GM19468 (cell line): ENCODE measurements around the gene IL17C.
"Not testable (repeated sequence)": the region's sequence is repeated elsewhere in the genome, so short reads cannot be mapped to it uniquely, and the experiment has no call there.

Experiments used
- ATAC-seq: cut with Tn5 transposase; IDR thresholded peaks from one replicate; pipeline ENCODE4 v1.9.1; 2021; ENCODE audit warnings: mild to moderate bottlenecking, moderate library complexity, moderate number of reproducible peaks; ENCODE audit not compliant: unreplicated experiment; ENCODE audit errors: extremely low read depth

Gene IL17C

DNA sequence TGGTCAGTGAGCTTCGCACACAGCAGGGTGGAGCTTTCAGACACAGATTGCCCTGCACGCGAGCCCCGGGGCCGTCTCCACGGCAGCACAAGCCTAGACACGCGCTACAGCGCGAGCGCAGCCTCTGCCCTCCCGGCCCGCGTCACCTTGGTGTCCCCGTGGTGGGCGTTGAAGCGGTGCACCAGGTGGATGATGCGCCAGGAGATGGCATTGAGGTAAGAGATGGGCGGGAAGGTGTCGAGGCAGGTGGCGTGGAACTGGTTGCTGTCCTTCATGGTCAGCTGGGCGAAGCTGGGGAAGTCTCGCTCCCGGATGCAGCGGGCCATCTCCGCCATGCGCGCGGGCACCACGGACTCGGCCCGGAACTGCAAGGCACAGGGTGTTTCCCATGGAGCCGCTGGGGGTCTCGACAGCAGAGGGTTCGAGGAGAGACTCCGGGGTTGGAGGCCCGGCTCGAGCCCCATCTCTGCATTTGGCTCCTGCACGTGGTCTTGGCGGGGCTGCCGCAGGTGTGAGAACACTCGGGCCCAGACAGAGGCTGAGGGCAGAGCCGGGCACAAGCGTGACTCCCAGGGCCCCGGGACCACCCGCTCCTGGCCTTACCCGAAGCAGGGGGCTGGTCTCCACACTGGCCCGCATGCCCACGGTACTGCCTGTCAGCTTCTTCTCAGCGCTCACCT, 16.8 kb downstream of the IL17C start:
- ATAC-seq, result no peak

DNA sequence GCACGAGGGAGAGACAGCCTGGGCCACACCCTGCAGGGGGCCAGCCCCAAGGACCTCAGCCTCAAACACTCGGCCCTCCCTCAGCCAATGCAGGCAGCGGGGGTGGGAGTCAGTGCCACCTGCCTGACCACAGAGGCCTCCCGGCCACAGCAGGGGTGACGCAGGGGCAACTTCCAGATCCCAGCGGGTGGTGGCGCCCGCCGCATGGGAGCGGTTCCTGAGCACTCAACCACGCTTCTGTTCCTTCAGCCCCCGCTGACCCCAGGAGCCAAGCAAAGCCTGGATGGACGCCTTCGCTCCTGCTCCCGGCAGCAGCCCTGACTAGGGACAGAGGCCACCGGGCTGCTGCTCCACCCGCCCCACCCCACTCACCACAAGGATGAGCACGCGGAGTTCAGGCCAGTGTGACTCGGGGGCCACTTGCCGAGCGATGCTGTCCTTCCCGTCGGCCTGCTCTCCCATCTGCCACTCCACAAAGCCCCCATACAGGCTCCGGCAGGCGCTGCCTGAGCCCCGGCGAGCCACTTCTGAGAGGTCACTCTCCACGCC, 17.4 kb downstream of the IL17C start:
- no peak for ATAC-seq

DNA sequence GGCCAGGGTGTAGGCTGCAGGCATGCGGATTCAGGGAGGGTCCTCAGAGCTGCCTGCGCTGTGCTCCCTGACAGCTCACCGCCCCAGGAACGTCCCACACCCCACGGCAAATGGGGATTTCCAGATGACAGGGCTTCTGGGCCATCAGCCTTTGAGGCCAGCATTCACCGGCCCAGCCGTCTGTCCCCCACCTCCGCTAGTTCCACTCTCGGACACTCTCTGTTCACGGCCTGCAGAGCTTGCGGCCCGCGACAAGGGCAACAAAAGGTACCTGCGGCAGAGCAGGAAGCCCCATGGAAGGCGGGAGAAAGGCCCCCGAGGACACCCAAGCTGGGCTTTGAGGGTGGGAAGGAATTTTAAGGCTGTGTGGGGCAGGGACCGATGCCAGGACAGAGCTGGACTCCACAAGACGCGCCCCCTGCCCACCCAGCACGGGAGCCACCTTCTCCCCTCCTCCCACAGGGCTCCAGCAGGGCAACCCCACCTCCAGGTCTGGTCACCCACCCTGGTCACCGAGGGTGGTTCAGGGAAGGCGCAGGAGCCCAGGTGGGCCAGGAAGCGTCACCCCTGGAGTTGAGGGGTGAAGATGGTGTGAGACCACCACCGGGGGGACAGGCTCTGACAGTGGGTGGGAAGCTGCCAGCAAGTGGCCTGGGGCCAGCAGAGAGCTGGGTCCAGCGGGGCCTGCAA, 18.1 kb downstream of the IL17C start:
- ATAC-seq, result no peak

DNA sequence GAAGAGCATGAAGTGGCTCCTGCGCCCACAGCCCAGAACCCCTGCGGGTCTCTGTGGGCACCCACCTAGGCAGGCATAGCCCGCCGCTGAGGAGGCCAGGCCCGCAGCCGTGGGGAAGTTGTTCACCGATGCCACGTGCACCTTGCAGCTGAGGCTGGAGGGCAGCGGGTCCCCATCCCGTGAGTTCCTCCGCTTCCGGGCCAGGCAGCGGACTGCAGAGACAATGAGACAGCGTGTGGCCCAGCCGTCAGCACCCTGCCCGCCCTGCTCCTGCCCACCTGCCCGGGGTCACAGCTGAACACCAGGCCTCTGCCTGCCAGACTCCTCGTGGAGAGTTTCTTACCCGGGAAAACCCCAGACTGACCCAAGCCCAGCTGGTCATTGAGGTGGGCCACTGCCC, 19.0 kb downstream of the IL17C start:
- no peak for ATAC-seq

DNA sequence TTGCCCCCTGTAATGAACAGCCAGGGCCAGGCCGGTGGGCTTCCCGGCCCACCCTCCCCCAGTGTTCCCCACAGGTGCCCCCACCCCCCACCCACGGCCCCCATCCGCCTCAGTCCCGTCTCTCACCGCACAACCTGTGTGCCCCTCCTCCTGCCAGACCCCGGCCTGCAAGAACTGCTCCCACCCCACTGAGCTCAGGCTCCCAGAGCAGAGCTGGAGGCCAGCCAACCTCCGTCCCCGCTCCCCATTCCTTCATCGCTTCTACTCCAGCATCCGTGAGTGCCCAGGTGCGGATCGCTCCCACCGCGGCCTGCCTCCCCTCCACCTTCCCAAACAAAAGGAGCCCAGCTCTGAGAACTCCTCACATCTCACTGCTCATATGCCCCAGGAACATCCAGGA, 20.3 kb downstream of the IL17C start:
- no peak for ATAC-seq

DNA sequence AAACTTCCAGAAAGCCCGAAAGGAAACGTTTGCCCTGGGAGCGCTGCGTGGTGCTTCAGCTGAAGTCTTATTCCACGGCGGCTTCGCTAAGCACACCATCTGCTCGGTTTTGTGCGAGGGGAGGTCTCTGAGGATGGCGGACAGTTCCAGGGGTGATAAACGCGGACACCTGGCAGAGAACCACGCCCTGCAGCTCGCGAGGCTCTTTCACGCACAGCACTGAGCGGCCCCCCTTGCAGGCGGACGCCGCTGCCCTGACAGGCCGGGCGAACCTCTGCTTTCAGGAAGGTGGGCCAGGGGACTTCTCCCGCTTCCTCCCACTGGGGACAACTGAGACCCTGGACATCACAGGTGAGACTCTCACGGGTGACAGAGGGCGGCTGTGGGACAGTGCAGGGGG, 20.8 kb downstream of the IL17C start:
- no peak for ATAC-seq

DNA sequence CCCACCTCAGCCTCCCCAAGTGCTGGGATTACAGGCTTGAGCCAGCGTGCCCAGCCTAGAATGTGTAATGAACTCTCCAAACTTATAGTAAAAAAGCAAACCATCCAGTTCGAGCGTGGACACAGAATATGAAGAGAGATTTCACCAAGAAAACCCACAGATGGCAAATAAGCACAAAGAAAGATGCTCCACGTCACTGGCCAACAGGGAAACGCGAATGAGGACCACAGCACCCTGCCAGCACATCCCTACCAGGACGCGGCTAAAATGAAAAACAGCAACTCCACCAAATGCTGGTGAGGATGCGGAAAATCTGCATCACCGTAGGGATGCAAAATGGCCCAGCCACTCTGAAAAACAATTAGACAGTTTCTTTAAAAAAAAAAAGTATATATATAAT, 23.1 kb downstream of the IL17C start:
- no peak for ATAC-seq

DNA sequence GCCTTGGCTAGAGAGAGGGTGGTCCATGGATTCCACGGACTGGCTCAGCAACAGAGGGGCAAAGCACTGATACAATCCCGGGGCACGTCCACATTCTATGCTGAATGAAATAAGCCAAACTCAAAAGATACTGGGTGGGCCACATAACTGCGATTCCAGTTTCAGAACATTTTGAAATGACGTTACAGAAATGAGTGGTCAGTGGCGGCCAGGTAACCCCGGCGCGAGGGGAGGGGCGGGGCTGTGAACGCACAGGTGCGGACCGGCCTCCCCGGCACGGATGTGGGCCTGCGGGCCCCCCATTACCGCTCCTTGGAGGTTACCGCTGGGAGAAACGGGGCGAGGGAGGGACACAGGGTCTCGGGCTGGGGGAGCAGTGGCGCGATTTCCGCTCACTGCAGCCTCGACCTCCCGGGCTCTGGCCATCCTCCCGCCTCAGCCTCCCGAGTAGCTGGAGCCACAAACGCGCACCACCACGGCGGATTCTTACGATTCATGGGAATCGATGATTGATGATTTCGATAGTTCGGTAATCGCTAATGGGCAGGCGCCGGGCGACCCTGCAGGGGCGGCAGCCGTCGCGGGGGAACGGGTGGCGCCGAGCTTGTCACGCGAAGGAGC, 24.0 kb downstream of the IL17C start:
- no peak for ATAC-seq

DNA sequence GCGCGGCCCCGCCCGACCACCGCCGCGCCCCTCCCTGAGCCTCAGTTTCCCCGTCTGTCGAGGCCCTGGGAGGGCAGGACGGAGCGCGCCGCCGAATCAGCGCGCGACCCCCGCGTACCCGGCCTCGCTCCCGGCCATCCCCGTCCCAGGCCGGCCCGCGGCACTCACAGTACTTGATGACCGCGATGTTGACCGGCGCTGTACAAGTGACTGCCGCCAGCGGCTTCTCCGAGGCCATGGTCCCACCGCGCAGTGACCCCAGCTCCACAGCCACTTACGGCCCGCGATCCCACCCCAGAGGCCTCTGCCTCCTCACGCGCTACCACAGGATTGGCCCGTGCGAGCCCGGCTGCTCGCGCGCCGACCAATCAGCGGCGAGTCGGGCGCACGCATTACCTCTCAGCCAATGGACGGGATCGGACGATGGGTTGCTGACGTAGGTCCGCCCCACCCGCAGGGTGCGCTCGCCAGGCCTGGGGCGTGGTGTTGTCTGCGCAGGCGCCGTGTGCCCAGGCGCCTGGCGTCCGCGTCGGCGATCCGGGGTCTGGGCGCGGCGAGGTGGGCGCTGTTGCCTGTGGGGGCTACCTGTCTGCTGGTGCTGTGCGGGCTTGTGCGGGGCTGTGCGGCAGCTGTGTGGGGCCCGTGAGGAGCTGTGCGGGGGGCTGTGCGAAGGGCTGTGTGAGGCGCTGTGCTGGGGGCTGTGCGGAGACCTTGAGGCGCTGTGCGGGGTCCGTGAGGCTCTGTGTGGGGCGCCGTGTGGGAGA, 24.7 kb downstream of the IL17C start, which contains the start of gene MVD:
Gene MVD, minus strand, starts transcription at position 249 of the 764 bp plus-strand sequence. Its CDS starts 11 bp downstream, at position 238.
- peak; percentile 94 for ATAC-seq

DNA sequence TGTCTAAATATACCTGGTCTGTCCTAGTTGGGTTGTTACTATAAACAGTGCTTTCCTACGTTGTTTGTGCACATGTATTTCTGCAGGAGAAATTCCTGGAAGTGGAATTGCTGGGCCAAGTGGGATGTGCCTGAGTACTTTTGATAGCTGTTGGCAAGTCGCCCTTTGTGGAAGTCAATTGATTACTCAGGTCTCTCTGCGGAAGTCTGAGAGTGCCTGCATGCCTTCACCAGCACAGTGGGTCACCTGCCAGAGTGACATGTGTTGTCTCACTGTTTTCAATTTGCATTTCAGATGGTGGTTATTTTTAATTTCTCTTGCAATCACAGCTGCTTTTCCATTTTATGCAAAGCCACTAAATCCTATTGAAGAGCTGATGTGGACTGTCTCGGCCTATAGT, 26.8 kb downstream of the IL17C start:
- ATAC-seq, result no peak

DNA sequence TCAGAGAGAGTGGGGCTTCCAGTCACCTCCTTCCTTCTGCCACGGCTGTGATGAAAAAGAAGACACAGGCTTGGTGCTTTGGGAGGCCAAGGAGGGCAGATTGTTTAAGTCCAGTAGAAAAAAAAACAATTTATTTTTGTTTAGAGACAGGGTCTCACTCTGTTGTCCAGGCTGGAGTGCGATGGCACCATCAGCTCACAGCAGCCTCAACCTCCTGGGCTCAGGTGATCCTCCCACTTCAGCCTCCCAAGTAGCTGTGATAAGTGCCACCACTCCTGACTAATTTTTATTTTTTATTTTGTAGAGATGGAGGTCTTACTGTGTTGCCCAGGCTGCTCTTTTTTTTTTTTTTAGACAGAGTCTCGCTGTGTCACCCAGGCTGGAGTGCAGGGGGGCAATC, 27.2 kb downstream of the IL17C start:
- ATAC-seq, result no peak

DNA sequence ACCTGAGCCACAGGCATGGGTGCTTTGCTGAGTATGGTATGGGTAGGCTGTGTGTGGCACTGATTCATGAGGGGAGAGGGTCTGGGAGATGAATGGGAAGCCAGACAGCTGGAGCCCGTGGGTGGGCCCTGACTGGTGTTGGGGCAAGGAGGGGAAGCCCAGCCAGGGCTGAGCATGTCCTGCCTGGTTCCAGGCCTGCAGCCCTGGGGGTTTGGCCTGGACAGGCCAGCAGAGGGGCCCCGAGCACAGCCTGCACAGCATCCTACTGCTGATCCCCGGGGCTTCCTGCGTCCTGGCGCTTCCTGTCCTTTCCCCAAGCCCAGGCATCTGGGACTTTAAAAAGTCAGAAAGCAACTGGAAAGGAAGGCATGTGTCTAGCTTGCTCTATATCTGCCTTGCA, 29.1 kb downstream of the IL17C start:
- ATAC-seq, result no peak

DNA sequence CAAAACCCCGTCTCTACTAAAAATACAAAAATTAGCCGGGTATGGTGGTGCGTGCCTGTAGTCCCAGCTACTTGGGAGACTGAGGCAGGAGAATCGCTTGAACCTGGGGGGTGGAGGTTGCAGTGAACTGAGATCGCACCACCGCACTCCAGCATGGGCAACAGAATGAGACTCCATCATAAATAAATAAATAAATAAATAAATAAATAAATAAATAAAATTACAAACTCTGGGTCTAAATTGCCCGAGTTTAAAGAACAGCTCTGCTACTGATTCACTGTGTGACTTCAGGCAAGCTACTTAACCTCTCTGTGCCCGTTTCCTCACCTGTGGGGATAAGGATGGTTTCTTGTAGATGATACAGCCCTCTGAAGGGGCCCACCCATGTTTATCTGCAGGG, 31.1 kb downstream of the IL17C start:
- not testable (repeated sequence) for ATAC-seq

DNA sequence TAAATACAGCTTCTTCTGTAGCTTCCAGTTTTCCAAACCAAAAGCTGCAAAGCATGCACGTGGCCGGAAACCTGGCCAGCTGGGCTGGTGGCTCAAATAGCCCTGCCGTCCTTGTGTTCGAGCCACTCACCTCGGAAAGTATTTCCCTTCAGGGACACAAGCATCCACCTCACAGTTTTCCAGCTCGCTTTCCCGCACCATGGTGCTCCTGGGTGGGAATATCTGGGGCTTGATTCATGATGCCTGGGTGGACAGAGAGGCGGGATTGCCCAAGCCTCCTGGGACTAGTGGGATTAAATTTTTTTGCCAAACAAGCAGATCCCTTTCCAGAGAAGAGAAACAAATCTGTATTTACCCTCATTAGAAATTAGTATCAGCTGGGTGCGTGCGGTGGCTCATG, 31.6 kb downstream of the IL17C start:
- no peak for ATAC-seq

DNA sequence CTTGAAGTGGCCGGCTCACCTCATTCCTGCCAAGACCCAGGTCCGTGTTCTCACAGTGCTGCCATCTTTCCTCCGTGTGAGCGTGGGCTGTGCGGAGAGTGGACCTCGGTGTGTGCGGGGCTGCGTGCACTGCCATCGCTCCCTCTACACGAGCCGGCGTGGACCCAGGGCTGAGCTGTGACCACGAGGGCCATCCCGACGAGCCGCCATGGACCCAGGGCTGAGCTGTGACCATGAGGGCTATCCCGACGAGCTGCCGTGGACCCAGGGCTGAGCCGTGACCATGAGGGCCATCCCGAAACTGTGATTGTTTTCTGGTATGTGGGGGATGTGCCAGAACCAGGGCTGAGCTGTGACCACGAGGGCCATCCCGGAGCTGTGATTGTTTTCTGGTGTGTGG, 33.4 kb downstream of the IL17C start:
- no peak for ATAC-seq

DNA sequence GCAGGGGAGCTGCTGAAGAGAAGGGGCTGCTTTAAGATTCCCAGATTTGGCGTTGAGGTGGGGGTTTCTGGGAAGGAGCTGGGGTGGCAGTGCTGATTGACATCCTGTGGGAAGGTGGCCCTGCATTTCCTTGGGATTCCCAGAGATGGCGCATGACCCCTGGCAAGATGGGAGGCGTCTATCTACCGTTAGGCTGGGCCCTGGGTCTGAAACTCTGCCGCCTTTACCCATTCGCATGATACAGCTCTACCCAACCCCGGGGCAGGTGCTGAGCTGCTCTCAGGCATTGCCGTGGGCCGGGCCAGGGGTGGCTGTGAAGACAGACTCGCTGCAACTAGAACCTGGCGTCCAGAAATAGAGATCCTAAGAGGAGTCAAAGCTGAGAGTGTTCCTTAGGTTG, 34.4 kb downstream of the IL17C start:
- no peak for ATAC-seq

DNA sequence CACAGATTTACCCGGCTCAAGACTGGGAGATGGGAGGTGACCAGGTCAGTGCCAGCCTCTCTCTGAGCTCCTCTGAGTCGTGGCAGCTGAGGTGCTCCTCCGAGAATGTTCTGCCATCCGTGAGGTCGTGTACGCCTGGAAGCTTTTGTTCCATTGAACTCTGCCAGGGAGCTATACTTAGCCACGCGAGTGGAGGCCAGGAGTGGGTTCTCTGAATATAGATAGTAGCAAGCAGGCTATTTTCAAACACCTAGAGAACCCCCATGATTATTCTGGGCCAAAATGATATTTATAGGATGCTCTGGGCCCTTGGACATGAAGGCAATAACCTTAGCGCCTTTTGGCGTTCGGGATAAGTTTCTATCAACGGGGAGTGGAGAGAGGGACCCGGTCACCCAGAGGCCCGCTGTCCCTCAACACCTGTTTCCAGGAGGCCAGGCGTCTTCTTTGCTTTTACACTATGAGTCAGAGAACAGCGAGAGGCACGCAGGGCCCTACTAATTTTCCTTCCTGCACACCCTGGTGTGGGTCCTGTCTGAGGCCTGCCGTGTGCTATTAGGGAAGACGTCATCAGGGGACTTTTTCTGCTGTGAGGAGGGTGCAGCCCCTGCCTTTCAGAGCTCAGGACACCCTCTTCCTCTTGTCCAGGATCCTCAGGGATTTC, 35.5 kb downstream of the IL17C start:
- ATAC-seq, result no peak

DNA sequence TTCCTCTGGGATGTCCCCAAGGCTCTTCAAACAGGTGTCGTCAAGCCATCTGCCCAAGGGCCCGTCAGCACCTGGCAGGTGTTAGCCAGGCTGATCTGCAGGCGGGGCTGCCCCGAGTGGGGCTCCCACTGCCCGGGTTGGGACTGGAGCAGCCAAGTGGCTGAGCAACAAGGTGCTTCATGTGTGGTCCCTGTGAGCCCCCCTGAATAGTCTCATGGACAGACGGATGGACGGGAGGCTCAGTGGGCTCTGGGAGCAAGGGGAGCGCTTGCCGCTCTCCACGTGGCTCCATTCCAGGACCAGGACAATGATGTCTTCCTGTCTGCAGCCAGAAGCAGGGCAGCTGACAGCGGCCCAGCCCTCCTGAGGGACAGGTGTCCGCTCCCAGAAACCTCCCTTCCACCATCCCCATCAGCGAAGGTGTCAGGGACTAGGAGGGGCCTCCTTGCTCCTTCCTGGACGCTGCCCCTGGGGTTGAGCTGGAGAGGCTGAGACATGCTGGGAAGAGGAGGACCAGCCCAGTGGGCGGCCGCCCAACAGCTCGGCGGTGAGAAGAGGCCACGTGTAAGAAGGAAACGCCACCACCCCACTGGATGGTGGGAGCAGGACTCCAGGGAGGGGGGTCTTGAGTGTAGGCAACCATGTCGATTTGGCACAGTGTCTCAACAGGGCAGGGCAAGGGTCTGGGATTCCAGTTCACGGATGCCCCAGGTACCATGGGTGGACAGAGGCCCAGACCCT, 38.3 kb downstream of the IL17C start:
- ATAC-seq, result no peak

DNA sequence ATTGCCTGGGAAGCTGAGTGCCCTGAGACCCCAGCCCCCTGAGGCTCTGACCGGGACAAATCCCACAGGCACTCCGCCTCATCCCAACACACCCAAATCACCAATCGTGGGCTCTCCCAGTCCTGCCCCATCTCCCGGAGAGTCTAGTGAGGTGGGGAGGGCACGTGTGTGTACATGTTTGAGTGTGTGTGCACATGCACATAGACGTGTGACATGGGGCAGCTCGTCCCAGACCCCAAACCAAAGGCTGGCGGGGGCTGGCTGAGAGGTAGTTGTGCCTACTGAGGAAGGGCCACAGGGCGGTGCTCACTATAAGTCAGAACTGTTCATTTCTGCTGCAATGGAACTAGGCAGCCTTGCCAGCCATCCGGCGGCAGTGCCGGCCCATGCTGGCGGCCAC, 39.3 kb downstream of the IL17C start:
- ATAC-seq, result no peak
